Right kidney (tissue), 1 donor: Measurements from ENCODE around the gene RASA3.
"Not testable (repeated sequence)": the region's sequence is repeated elsewhere in the genome, so short reads cannot be mapped to it uniquely, and the experiment has no call there.

ENCODE experiments used
- DNase-seq: peaks from one replicate; pipeline ENCODE4 v3.0.0-alpha.2; 2016

RASA3 gene

DNA sequence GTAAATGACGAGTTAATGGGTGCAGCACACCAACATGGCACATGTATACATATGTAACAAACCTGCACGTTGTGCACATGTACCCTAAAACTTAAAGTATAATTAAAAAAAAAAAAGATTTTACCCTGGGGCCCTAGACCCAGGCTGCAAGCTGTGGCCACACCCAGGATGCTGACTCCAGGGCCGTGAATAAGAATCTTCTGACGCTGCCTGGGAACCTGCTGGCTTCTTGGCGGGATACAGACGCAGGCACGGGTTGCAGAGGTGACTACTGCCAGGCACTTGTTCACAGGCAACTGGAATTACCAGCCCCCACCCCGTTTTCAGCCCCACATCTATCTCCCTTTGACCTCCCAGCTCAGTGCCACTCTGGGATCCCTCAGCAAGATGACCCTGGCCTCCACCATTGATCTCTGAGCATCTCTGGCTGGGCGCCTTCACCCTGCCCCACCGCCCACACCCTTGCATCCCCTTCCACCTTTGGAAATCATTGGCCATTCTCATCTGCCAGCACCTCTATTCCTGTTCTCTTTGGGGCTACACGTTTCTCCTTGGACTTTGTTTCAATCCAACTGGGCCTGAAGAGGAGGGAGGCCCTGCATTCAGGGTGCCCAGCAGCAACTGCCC lies 25.6 kb upstream of the RASA3 start:
- DNase-seq, result no peak

DNA sequence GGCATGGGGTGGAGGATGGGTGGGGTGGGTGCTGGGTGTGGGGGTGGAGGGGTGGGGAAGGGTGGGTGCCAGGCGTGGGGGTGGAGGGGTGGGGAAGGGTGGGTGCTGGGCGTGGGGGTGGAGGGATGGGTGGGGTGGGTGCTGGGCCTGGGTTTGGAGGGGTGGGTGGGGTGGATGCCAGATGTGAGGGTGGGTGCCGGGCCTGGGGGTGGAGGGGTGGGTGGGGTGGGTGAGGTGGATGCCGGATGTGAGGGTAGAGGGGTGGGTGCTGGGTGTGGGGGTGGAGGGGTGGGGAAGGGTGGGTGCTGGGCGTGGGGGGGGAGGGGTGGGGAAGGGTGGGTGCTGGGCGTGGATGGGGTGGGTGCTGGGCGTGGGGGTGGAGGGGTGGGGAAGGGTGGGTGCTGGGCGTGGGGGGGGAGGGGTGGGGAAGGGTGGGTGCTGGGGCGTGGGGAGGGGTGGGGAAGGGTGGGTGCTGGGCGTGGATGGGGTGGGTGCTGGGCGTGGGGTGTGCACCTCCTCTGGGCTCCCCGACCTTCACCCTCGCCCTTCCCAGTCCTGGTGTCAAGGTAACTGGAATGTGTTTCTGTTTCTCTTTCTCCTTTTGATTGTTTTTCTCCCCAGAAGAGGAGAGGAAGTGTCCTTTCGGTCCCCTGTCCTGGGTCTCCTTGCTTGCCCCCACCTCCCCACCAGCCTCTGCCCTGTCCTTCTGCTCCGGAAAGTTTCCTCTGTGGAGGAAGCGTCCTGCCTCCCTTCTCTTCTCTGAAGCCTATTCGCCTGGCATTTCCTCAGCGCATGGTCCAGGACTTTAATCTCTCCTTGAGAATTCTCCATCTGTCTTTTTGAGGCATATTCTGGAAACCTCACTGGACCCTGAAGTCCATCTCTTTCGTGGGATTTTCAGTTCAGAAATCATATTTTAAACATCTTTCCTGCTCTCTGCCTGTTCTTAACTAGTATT lies 23.8 kb upstream of the RASA3 start:
- no peak for DNase-seq

DNA sequence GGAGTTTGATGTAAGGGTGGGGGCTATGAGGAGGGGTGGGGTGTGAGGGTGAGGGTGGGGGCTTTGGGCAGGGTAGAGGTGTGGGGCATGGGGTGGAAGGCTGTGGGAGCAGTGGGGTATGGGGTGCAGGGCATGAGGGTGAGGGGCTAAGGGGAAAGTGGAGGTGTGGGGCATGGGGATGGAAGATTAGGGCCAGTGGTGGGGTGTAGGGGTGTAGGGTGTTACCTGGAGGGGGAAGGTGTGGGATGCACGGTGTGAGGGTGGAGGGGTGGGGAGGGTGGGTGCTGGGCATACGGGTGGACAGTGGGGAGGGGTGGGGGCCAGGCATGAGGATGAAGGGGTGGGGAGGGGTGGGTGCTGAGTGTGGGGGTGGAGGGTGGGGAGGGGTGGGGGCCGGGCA lies 22.9 kb upstream of the RASA3 start:
- no peak for DNase-seq

DNA sequence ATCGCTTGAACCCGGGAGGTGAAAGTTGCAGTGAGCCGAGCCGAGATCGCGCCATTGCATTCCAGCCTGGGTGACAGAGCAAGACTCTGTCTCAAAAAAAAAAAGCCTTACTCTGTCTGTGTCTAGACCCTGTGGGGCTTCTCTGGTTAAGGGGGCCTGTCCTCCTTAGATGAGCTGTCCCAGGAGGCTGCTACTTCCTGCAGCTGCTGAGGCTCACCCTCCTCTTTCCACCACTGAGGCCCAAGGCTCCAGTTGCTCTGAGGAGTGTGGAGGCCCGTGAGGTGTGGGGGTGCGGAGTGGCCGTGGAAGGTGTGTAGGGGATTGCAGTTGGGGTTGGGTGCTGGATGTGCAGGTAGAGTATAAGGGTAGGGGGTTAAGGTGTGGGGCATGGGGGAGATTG lies 22.1 kb upstream of the RASA3 start:
- DNase-seq, result no peak

DNA sequence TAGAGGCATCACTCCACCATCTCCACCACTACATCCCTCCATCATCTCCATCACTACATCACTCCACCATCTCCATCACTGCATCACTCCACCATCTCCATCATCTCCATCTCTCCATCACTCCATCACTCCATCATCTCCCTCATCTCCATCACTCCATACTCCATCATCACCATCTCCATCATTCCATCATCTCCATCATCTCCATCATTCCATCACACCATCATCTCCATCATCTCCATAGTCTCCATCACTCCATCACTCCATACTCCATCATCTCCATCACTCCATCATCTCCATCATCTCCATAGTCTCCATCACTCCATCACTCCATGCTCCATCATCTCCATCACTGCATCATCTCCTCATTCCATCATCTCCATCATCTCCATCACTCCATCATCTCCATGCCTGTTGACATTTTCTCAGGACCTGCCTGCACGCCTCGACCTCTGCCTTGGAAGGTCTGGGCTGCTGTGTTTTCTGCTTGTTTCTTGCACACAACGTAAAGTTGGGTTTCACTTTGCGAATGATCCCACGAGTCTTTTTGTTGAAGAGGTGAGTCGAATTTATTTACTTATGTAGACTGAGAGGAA lies 21.2 kb upstream of the RASA3 start:
- no peak for DNase-seq

DNA sequence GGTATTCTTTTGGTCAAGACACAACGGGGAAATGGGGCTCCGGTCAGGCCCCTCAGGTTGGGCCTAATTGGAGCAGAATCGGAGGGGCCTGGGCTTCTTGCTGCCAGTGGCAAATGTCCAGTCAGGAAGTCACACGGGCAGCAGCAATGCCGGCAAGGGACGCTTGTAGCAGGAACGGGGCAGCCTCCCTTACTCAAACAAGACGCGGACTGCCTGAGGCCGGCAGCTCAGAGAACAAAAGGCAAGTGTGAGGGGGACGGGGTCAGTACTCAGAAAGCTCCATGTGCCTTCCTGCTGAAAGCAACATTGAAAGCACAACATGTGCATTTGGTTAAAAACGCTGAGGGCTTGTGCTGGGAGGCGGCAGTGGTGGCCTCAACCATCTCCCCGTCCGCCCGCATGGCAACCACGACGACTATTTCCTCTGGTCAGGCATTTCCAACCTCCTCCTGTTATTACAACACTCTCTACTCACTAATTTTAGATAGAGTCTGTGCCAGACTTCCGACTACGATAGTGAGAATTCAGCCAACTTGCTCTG lies 20.5 kb upstream of the RASA3 start:
- DNase-seq, result no peak

DNA sequence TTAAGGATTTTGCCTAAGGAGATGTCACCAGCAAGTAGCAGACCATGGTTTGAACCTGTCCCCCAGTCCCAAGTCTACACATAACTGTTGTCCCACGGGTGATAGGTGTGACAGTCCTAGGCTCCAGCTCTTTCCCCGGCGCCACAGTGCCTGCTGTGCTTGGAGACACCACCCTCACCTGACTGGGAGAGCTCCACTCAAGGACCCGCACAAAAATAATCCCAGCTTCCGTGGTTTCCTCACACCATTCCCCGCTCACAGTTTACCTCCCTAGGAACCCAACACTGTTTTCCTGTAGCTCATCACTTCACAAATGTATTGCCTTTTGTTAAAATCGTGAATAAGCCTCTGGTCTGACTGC lies 19.8 kb upstream of the RASA3 start:
- no peak for DNase-seq

DNA sequence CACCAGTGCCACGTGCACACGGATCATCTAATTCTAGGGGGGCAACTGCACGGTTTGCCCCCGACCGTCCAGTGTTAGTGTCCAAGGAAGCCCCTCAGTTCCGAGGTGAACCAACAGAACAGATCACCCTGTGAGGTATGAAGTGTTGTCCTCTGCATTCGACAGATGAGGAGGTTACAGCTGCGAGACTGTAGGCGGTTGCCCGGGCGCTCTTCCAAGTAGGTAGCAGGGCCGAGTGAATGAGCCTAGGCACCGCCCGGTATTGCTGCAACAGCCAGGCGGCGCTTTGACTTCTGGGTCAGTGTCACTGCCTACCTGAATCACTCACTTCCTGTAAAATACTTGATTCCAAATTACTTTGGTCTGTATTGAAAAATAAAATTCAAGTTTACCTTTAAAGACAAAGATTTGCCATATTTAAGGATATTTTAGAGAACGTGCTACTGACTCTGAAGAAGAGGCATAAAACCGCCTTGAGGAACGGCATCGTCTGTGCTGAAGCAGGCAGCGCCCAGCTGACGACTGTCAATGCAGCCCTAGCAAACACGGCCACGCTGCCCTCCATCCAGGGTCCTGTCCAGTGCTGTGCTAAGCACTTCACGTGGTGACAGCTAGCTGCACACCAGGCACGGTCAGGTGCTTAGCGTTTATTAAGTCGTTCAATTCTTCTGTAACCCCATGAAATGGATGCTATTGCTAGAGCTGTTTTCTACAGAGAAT lies 19.3 kb upstream of the RASA3 start:
- DNase-seq, result no peak

DNA sequence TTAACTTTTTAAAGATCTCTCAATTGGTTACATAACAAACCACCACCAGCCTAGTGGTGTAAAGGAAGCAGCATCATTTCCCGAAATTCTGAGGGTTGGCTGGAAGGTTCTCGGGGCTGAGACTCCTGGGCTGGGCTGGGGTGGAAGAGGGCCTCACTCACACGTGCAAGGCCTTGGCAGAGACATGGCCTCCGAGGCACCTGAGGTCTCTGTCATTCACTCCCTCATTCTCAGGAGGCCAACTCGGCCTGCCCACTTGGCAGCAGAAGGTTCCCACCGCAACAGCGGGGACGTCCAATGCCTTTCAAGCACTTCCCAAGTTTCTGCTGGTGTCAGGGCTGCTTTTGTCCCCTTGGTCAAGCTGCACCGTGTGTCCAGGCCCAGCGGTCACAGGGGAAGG lies 18.6 kb upstream of the RASA3 start:
- DNase-seq, result no peak

DNA sequence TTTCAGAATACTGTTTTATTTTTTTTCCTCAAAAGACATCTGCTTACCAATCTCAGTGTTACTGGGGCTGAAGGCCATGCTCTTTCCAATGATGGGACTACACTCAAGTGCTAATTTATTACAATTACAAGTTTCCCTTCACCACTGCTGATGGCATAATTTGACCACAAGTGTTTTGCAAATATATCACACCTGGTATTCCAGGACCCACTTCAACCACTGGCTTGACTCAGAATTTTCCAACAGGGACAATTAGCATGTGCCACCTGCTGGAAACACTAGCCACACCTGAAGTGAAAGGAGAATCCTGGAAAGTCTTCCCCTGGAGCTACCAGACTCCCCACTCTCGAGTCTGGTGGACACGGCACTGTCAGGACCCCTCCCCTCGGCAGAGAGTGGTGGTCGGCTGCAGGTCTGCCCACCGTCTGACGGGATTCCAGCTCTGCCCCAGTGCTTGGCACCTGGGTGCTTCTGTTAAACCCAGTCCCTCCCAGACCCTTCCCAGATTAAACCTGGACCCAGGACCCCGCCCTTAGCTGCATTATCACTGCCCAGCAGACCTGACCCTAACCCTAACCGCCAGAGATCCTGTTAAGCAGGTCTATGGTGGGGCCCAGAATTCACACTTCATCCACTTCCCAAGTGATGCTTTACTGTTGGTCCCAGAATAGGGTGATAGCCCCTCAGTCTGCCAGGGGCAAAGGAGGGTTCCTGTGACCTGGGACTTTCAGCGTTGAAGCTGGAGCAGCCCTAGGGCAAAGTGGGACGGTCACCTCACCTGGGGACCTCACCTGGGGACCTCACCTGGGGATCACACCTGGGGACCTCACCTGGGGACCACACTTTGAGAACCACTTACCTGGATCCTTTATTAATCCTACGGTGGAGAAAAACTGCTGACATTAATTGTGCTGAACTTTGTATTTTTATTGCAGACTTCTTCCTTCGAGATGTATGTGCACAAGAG lies 17.6 kb upstream of the RASA3 start:
- DNase-seq, result no peak

DNA sequence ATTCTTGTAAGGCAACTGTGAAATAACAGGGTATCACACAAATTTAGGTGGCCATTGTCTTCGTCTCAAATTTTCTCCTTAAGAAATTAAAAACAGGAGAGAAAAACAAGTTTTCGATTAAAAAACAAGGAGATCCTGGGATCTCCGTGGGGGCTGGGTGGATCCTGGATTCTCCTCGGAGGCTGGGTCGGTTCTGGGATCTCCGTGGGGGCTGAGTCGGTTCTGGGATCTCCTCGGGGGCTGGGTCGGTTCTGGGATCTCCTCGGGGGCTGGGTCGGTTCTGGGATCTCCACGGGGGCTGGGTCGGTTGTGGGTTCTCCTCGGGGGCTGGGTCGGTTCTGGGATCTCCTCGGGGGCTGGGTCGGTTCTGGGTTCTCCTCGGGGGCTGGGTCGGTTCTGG lies 16.5 kb upstream of the RASA3 start:
- DNase-seq, result not testable (repeated sequence)

DNA sequence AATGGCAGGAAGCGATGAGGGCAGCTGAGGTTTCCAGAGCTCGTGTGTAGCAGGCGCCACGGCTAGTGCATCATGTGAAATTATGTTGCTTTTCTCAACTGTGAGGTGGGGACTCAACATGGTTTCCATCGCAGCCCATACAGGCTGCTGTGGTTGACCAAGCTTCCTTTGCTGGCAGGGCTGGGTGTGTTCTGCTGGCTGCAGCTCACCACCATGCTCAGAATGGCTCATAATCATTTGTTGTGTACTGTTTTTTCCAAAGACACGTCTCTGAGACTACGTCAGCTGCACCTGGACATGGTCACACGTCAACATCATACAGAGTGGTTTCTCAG lies 16.1 kb upstream of the RASA3 start:
- DNase-seq, result no peak

DNA sequence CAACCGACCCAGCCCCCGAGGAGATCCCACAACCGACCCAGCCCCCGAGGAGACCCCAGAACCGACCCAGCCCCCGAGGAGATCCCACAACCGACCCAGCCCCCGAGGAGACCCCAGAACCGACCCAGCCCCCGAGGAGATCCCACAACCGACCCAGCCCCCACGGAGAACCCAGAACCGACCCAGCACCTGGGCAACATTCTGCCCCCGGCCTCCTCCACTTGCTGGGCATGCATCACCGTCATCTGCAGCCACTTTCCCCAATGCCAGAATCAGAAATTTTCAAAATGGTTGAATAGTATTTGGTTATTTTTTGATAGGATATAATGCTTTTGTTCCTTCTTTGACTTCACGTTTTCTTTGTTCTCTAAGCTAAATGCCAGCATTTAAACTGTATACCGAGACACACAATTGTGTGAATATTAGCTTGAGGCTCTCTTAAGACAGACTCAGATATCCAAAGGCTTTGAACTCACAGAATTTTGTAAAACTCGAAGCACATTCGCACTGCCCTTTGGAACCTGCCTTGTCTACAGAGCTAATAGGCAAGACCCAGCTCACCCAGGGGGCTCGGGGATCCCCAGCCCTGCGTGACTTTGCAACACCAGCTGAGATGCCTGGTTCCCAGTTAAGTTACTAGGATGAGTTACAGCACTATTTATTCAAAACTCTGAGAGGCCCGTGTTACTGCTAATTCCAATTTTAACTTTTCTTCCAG lies 15.5 kb upstream of the RASA3 start:
- no peak for DNase-seq

DNA sequence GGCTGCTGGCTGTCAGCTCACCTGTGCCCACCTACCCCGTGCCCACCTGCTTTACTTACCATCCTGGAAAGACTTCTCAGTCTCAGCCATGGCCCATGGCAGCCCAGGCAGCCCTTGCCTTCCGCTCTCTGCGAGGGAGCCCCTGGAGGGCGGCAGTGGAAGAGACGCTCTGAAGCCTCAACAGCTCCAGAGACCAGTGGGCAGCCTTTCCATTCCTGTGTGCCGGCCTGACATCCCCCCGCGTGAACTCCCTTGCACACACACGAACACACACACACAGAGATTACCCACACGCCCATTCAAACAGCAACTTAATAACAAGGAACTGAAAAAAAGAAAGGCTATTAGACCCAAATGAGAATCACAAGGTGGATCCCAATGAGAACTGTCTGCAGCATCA lies 14.2 kb upstream of the RASA3 start:
- DNase-seq, result no peak

DNA sequence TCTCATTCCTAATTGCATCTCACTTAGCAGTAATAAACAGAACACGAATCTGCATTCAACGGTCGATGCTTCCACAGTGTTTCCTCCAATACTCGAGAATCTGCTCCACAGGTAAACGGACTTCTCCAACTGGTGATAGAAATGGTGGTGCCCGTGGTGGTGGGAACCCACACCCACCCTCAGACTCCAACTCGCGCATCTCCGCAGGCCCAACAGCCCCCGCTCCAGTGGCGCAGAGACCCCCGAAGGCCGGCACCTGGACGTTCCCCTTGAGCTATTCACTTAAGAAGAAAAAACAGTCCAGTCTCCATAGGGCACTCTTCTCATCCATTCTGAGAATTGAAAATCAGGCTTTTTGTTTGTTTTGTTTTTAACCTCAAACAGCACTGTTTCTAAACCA lies 13.8 kb upstream of the RASA3 start:
- DNase-seq, result no peak

DNA sequence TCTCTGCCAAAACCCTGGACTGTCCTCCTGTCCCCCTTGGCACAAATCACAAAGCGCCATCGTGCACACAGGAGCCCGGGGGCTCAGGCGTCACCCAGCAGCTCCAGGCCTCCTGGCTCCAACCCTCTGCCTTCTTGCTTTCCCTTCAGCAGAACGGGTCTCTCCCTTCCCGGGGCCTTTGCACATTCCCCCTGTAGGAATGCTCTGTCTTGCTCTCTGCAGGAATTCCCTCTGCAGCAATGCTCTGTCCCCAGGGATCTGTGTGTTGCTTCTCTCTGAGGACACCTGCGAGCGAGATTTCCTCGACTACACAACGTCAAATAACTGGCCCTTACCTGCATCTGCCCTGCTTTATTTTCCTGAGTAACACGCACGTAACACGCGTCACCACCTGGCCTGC lies 13.3 kb upstream of the RASA3 start:
- DNase-seq, result no peak

DNA sequence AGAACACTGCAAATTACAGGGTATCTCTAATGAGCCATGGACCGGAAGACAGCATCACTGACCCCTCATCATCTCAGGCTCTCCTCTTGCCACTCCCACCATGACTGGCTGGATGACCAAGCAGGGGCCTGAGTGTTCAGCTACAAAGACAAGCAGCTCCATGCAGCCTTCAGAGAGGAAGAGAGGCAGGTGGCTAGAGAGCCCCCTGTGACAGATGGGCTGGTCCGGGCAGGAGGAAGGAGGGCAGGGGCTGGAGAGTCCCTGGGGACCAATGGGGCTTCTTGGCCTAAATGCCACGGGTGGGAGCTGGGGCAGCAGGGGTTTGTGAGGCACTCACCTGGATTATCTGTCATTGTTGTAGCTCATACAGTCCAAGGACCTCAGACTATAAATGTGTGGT lies 12.8 kb upstream of the RASA3 start:
- no peak for DNase-seq

DNA sequence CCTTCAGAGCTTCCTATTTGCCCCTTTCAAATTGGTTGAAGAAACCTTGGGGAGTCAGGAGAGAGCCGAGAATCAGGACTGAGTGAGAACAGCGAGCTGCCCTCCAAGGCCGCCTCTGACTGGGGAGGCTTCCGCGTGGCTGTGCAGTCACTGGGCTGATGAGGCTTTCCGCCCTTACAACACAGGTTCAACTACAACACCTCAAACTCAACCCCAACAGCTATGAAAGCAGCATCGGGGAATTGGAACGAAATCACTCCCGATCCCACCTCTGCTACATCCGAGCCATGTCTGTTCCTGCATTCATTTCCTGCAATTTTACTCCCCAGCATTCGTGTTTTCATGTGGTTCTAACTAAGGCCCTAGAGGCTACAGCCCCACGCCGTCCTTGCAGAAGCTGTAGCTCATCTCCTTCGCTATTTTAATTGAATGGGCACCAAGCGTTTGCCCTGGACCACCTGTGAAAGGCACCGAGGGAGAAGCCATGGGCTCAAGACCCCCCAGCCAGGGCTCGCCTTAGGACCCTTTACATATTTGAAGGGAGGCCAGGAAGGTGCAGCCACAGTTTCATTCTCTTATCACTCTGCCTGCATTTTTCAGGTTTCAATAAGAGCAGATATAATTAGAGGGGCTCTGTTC lies 12.3 kb upstream of the RASA3 start:
- no peak for DNase-seq

DNA sequence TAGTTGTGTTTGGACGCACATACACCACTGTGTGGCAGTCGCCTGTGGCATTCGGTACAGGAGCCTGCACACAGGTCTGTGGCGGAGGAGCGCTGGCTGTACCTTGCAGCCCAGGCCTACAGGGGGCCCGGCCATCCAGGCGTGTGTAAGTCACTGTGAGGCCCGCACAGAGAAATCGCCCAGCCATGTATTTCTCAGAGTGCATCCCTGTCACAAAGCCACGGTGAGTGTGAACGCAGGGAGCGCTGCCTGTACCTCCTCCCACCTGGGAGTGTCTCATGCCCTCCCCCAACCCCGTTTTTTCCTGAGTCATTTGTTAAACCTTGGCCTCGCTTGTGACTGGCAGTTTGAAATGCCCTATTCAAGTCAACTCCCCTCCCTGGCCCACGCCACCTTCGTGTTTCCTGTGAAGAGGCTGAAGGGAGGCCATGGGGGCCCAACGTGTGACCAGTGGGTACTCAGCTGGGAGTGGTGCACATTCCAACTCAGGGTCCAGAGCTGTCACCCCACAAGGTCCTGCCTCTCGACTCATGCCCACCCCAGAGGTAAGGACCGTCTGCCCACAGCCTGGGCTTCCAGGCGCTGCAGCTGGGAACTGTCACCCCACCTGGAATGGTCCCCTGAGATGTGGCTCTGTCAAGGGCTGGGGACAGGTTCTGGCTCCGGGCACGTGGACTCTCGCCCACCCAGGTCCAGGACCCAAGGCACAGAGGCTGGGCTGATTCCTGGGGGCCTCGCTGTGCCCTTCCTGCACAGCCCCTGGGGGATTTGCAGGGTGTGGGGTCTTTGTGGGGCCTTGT lies 11.6 kb upstream of the RASA3 start:
- no peak for DNase-seq
